HEK293T (cell line): Measurements from ENCODE around the gene HCFC2.

Source experiments
- BHLHE40 ChIP-seq: fragments of 450-650 bp; IDR thresholded peaks from 2 replicates; pipeline ENCODE4 v1.6.1; 2016; ENCODE audit warnings: mild to moderate bottlenecking, moderate library complexity, borderline replicate concordance
- ELF4 ChIP-seq: fragments of 450-650 bp; IDR thresholded peaks from 2 replicates; pipeline ENCODE4 v1.6.1; 2017; ENCODE audit warnings: antibody characterized with exemption
- FOXA1 ChIP-seq: fragments of 450-650 bp; IDR thresholded peaks from 2 replicates; pipeline ENCODE4 v1.6.1; 2016; ENCODE audit warnings: mild to moderate bottlenecking
- SUZ12 ChIP-seq: fragments of 450-650 bp; IDR thresholded peaks from 2 replicates; pipeline ENCODE4 v1.6.1; 2016; ENCODE audit warnings: mild to moderate bottlenecking

GRCh38 chr12:104060791-104061190 lies 3.5 kb upstream of the HCFC2 start:
- no peak for TF ChIP-seq SUZ12
- no peak for TF ChIP-seq BHLHE40
- TF ChIP-seq ELF4: no peak
- no peak for TF ChIP-seq FOXA1
